ENCODE data around the gene PPP1R14D.

The PPP1R14D gene

GRCh38 chr15:40850576-40851112, 22.1 kb upstream of the PPP1R14D start:
- no peak for DNase-seq

GRCh38 chr15:40847223-40847961, 18.9 kb upstream of the PPP1R14D start:
- DNase-seq: no peak

GRCh38 chr15:40846841-40847222, 18.3 kb upstream of the PPP1R14D start:
- DNase-seq: no peak

GRCh38 chr15:40845511-40846284, 17.2 kb upstream of the PPP1R14D start:
- DNase-seq: no peak

GRCh38 chr15:40845036-40845435, 16.5 kb upstream of the PPP1R14D start:
- no peak for DNase-seq

GRCh38 chr15:40844696-40845030, 16.2 kb upstream of the PPP1R14D start:
- DNase-seq: no peak

- DNase-seq: no peak
Measured at GRCh38 chr15:40843885-40844695, 15.6 kb upstream of the PPP1R14D start, which contains the start of gene SPINT1. SPINT1 (plus strand) TSS chr15:40844048; CDS start chr15:40844555, 507 bp downstream.

- no peak for DNase-seq
Measured at GRCh38 chr15:40843261-40843884, 14.9 kb upstream of the PPP1R14D start.

GRCh38 chr15:40841741-40842140, 13.2 kb upstream of the PPP1R14D start:
- no peak for DNase-seq

GRCh38 chr15:40838756-40839155, 10.2 kb upstream of the PPP1R14D start:
- DNase-seq: no peak

- DNase-seq: no peak
Measured at GRCh38 chr15:40836020-40836419, 7.5 kb upstream of the PPP1R14D start.

- no peak for DNase-seq
Measured at GRCh38 chr15:40832903-40833302, 4.4 kb upstream of the PPP1R14D start.

GRCh38 chr15:40831861-40832260, 3.4 kb upstream of the PPP1R14D start:
- no peak for DNase-seq

- DNase-seq: no peak
Measured at GRCh38 chr15:40830884-40831283, 2.4 kb upstream of the PPP1R14D start.

- no peak for DNase-seq
Measured at GRCh38 chr15:40829115-40829514, 607 bp upstream of the PPP1R14D start.

- DNase-seq: no peak
Measured at GRCh38 chr15:40826423-40827075, 2.0 kb downstream of the PPP1R14D start.

GRCh38 chr15:40825661-40826422, 2.7 kb downstream of the PPP1R14D start:
- DNase-seq: no peak

GRCh38 chr15:40823572-40824343, 4.8 kb downstream of the PPP1R14D start:
- no peak for DNase-seq

GRCh38 chr15:40821195-40821594, 7.3 kb downstream of the PPP1R14D start:
- no peak for DNase-seq

GRCh38 chr15:40819048-40819447, 9.5 kb downstream of the PPP1R14D start:
- no peak for DNase-seq
